ENCODE data around the gene USP19.

- no peak for TF ChIP-seq CTCF (IDR thresholded peaks at IDR 0.05; ENCODE audit: low read depth, low read length, missing input control)
- TF ChIP-seq REST (IDR thresholded peaks at IDR 0.05), result no peak
- no peak for TF ChIP-seq ZBTB33 (IDR thresholded peaks at IDR 0.05)
- no peak for TF ChIP-seq RAD21 (IDR thresholded peaks at IDR 0.05)
- TF ChIP-seq TAF1 (conservative IDR thresholded peaks at IDR 0.05), result no peak
- TF ChIP-seq HNF4G (IDR thresholded peaks at IDR 0.05), result no peak
- TF ChIP-seq MAX (IDR thresholded peaks at IDR 0.05), result no peak
- TF ChIP-seq FOXA1 (IDR thresholded peaks at IDR 0.05), result no peak
Observed at GRCh38 chr3:49079270-49079669, 41.4 kb downstream of the USP19 start.
